CD4-positive, alpha-beta T cell treated with Interferon gamma for 1 hour (primary cell): ENCODE data around the gene ARHGAP15.

Experiments used
- DNase-seq: peaks from one replicate; pipeline ENCODE4 v3.0.0-alpha.2; 2020

Gene ARHGAP15

GRCh38 chr2:143548032-143548431, 418.8 kb downstream of the ARHGAP15 start:
- DNase-seq = no peak

- DNase-seq = no peak
These were observed 421.3 kb downstream of the ARHGAP15 start for GRCh38 chr2:143550500-143550899.

DNA sequence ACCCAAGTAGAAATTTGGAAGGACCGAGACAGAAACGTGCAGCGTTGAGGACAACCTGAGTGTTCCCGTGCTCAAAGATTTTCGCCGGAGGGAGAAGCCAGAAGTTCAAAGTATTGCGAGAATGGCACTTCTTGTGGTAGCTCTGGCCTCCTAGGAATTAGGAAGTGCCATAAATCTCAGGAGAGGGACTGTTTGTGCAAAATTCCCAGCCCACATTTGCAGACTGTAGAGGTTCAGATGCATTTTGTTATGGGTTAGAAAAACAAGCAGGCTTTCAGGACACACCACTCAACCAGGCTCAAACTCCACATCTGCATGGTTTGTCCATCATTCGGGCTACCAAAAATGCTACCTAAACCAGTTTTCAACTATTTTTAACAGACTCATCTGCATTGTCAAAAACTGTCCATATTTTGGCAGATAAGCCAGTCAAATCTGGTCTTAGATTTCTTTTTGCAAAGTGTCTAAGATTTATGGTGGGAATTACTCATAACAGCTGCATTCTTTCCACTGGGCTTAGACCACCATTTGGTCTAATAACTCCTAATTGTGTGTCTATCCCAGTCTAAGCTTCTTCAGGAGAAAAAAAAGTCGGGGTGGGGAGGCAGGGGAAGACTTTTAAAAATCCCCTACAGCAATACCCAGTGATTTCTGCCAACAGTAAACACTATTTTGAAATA, 422.9 kb downstream of the ARHGAP15 start:
- no peak for DNase-seq

DNA sequence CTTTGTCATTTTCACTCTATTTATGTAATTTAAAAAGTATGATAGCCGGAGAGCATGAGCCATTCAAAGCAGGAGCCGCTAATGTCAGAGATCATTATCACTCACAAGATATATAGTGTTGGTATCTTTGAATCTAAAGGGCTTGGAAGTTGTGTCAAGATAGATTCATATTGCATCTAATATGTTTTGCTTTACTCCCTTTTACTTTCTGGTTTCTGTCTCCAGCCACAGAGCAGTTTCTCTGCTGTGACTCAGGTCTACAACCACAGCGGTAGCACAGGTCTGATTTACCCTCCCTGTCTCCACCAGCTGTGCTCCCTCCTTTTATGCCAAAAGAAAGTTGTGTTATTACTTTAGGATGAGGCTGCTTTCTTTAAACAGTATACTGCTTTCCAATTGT, 424.0 kb downstream of the ARHGAP15 start:
- DNase-seq = no peak

GRCh38 chr2:143558665-143559064, 429.4 kb downstream of the ARHGAP15 start:
- DNase-seq = no peak

GRCh38 chr2:143559147-143559546, 429.9 kb downstream of the ARHGAP15 start:
- no peak for DNase-seq

DNA sequence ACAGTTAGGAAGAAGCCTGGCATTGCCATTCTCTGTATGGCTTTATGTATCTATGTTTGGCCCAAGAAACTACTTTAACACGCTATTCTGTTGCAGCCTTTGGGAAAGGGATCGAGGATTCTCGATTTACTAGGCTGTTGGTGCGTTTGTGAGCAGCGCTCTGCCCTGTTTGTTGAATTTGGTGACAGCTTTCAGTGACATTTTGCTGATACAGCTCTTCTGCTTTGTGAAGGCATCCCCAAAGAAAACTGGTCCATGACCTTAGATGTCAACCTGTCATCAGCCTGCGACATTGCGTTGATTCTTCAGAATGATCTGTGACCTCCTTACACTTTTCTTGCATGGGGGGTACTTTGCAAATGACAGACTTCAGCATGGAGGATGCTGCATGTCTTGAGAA, 431.5 kb downstream of the ARHGAP15 start:
- no peak for DNase-seq

- no peak for DNase-seq
These were observed 435.2 kb downstream of the ARHGAP15 start for GRCh38 chr2:143564419-143564818.

DNA sequence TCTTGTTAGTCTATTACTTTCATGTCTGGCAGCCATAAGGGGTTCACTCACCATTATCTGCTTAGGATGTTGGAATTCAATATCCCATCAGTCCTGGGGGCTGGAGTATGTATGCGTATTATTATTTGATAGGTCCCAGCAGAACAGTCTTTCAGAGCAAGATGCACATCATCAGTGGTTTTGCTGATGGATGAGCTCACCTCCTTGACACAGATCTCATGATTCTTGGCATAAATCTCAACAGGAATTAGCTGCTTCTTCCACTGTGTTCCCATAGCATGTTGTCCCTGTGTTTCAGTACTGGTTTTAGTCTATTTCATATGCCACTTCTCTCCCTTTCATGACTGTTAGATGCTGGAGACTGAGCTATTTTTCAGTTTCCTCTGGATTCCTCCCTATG, 442.5 kb downstream of the ARHGAP15 start:
- DNase-seq = no peak

DNA sequence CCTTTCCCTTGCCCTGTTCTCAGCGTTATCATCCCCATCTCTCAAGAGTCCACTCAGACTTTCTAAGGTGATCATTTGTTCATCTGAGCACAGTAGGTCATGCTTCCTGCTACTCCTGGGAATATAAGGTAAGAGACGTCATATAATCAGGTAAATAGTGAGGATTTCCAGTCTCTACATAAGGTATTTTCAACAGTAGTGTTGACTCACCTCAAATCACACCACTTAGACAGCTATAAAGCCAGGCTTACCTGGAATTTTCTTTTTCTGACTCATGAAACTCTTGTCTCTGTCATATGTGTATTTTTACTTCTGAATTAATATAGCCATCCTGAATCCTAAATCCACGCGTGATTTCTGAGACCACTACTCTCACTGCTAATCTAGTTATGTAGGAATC, 443.2 kb downstream of the ARHGAP15 start:
- DNase-seq = no peak

DNA sequence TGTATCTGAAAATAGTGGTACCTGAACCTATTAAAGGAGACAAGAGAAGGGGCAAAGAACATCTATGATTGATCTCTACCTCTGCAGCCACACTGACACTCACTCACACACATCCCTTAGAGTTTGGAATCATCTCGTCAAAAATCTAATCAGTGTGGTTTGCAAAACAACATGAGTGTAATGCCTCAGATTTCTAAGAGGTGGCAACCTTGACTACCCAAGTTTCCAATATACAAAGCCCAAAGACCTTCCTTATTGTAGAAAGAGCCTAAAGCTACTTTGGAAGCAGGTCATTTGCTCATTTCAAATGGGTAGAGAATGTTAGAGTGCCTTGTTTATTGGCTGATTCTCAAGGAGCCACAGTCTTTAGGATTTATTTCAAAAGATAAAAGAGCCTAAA, 444.9 kb downstream of the ARHGAP15 start:
- no peak for DNase-seq

DNA sequence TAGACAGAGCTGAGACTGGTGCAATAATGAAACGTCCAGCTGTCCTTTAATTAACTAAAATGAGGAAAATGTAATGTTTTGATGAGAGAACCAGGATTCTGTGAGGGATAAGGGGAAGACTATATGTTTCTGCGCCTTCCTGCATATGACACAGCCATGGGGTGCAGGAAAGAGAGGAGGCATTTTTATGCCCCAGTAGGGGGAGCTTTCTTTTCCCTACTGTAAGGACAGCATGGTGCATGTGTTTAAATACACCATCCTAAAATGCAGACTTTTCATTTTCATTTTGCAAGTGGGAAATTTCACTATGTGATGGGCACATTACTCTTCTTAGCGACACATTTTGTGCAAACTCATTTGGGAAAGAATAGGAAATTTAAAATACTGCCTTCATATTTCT, 446.1 kb downstream of the ARHGAP15 start:
- DNase-seq = no peak

DNA sequence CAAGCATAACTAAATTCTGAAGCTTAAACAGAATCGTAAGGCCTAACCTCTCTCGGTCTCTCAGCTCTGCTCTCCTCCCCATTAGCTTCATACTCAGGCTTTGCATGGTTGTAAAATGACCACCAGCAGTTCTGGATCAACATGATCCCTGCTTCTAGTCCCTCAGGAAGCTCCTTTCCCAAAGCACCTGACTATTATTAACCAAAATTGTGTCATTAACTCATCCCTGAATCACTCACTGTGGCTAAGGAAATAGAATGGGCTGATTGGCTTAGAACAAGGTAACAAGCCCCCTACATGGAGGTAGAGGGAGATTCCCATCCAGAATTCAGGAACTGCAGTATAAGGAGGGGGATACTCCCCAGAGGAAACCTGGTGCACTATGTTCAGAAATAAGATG, 448.3 kb downstream of the ARHGAP15 start:
- no peak for DNase-seq

DNA sequence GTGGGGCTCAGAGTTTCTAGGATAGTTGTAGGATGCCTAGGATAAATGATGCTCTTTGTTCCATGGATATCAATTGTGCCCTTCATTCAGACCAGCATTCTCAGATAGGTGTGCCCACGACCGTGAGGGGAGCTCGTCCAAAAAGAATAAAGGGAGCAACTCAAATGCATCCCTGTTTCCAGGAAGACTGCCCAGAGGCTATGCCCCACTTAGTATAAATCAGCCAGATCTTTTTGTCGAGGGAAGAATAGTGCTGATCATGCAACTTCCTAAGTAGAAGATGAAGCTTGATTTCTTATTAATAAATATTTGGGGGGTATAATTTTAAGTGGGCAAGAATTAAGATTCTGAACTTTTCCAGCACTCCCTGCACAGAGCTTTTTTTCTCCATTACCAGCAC, 450.2 kb downstream of the ARHGAP15 start:
- no peak for DNase-seq

DNA sequence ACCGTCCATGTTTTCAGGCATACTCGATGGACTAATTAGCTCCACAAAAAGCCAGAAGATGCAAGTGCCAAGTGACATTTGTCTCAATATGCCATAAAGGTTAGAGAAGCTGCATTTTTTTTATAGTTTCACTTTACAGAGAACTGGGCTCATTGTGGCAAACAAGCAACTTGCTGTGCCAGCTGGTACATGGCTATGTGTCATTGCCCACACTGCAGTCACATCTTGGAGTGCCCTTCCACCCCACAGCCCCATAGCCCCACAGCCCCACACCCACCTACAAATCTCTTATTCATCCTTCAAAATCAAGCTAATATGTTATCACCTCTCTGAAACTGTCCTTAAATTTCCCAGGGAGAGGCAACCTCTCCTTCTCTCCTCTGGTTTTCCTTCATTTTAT, 451.9 kb downstream of the ARHGAP15 start:
- no peak for DNase-seq

DNA sequence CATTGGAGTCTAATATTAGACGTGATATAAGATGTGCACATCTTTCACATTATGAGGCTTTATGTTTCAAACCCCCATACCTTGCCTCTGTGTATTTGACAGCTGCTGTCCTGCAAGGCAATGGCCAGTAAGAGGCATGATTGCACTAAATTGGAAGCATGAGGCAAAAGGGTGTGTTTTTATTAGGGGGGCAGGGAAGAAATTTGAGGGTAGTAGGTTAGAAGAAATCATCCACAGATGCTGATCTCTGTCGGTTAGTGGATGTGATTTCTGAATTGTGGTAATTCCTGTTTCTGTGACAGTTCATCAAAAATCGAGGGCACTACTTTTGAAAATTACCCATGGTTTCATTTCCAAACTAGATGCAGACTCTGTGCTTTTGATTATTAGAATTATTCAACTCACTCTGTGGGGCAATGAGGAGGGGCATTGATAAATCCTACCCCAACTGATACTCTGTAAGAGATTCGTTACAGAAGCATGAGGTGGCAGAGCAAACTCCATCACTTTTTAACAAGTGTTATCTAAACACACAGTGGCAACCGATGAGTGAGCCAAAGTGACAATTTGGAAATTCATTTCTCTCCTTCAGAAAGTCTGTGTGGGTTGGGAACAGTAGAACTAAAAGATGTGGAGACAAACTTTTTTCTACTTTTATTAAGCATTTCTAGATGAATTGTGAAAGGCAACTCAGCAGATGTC, 453.0 kb downstream of the ARHGAP15 start:
- no peak for DNase-seq

DNA sequence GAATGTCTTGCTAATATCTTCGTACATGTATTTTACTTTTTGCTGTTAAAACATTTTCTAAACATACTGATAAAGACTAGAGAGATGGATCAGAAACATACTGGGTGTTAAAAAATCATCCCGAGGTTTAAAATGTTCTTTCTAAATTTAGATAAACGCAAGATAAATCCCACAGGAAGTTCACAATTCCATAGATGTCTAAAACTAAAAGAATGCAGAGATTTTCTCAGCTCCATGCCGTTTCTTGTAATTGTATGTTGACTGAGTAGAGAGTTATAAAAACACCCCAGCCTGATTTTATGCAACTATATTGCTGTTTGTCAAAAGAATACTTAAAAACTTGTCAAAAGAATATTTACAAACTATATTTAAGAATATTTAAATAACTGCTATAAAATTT, 455.7 kb downstream of the ARHGAP15 start:
- DNase-seq = no peak

DNA sequence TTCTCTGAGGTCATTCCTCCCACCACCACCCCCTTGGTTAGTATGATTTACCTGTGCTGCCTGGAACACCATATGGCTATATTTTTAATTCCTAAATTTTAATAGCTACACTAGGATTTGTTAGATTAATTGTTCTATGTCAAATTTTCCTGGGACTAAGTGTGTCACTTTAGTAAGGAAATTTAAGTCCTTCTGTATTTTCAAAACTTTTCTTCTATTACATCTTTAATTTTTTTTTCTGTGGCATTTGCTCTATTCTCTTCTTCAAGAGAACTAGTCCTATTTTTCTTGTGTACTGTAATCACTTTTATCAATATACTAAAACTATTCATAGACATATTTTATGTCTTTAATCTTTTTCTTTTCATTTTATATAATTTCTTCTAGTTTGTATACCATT, 456.9 kb downstream of the ARHGAP15 start:
- no peak for DNase-seq

GRCh38 chr2:143588746-143589145, 459.5 kb downstream of the ARHGAP15 start:
- no peak for DNase-seq

DNA sequence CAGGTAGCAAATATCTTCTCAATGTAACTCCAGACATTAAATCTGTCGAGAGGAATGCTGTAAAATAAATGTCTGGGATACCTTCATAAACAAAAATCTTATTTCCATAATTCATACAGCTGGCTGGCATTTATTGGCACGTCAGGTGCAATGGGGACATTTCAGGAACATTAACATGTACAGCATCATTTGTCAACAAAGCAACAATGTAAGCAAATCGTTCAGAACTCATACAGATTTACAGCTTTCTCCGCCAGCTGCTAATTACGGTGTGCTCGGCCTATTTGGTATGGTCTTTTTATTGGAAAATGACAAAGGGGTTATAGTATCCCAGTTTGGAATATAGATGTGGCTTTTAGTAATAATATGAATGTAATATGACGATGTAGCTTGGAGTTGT, 464.9 kb downstream of the ARHGAP15 start:
- no peak for DNase-seq

DNA sequence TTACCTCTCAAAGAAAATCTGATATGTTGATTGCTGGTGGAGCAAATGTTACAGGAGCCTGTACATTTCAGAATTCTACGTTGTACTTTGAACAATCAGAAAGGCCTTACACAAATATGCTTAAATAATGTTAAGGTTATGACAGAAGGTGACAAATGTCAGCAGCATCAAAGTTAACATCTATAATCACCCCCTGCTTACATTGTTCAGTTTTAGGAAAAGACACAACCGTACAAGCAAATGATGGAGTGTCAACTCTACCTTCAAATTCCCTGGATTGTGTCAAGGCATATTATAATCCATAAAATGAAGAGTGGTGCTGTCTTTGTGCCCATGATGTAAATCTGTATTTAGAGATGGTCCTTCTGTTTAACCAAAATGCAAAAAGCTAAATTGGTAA, 465.5 kb downstream of the ARHGAP15 start:
- no peak for DNase-seq

- no peak for DNase-seq
These were observed 470.9 kb downstream of the ARHGAP15 start for GRCh38 chr2:143600116-143600515.

- no peak for DNase-seq
These were observed 472.6 kb downstream of the ARHGAP15 start for GRCh38 chr2:143601828-143602227.

- no peak for DNase-seq
These were observed 473.9 kb downstream of the ARHGAP15 start for GRCh38 chr2:143603035-143603655.
